Stimulated activated CD4-positive, alpha-beta T cell treated with anti-CD3 and anti-CD28 coated beads, Interleukin-4, amount 100 ng/mL, for 24 hours (primary cell): Measurements from ENCODE around the gene PLA2G4C.
"Not testable (repeated sequence)": the region's sequence is repeated elsewhere in the genome, so short reads cannot be mapped to it uniquely, and the experiment has no call there.

ENCODE experiments used
- DNase-seq: peaks from one replicate; pipeline ENCODE4 v3.0.0-alpha.2; 2020

The PLA2G4C gene

GRCh38 chr19:48108997-48109782, 1.4 kb downstream of the PLA2G4C start:
- DNase-seq: no peak

GRCh38 chr19:48103922-48104321, 6.7 kb downstream of the PLA2G4C start:
- DNase-seq: no peak

- DNase-seq: peak; percentile 42
Observed at GRCh38 chr19:48102870-48103751, 7.5 kb downstream of the PLA2G4C start.

- no peak for DNase-seq
Observed at GRCh38 chr19:48095612-48096175, 14.9 kb downstream of the PLA2G4C start.

- DNase-seq: no peak
Observed at GRCh38 chr19:48094855-48095203, 15.8 kb downstream of the PLA2G4C start.

GRCh38 chr19:48094129-48094854, 16.3 kb downstream of the PLA2G4C start:
- no peak for DNase-seq

GRCh38 chr19:48091111-48091718, 19.4 kb downstream of the PLA2G4C start:
- not testable (repeated sequence) for DNase-seq

- no peak for DNase-seq
Observed at GRCh38 chr19:48090281-48090802, 20.3 kb downstream of the PLA2G4C start.

GRCh38 chr19:48088991-48089390, 21.6 kb downstream of the PLA2G4C start:
- not testable (repeated sequence) for DNase-seq

GRCh38 chr19:48085904-48086864, 24.4 kb downstream of the PLA2G4C start:
- DNase-seq: no peak

GRCh38 chr19:48085076-48085475, 25.5 kb downstream of the PLA2G4C start:
- DNase-seq: no peak

GRCh38 chr19:48081106-48081505, 29.5 kb downstream of the PLA2G4C start:
- DNase-seq: no peak

- not testable (repeated sequence) for DNase-seq
Observed at GRCh38 chr19:48070177-48070769, 40.3 kb downstream of the PLA2G4C start.

GRCh38 chr19:48069435-48069834, 41.2 kb downstream of the PLA2G4C start:
- DNase-seq: no peak

GRCh38 chr19:48064509-48064908, 46.1 kb downstream of the PLA2G4C start:
- no peak for DNase-seq

GRCh38 chr19:48061401-48062344, 48.9 kb downstream of the PLA2G4C start:
- no peak for DNase-seq

GRCh38 chr19:48060381-48060780, 50.2 kb downstream of the PLA2G4C start:
- DNase-seq: no peak

GRCh38 chr19:48059331-48059730, 51.3 kb downstream of the PLA2G4C start:
- DNase-seq: no peak

GRCh38 chr19:48053856-48054255, 56.8 kb downstream of the PLA2G4C start:
- DNase-seq: no peak
